K562 (cell line): ENCODE measurements around the gene MFSD6L. TPM values are rescaled to one million over a fixed set of nuclear protein-coding genes. Genes with fewer than 3 reads are reported as not detected.

Source experiments
- ATAC-seq: fragments of 200-7000 bp; cut with Tn5 transposase; 3 replicates; pipeline ENCODE4 v1.9.1; 2020; ENCODE audit warnings: moderate library complexity
- BruUV-seq: library from RNA; stranded (reverse); fragments of 400-500 nt; replicated peaks from 2 replicates; lab custom pipeline; 2021; lab: Mats Ljungman, UMichigan
- CTCF ChIA-PET: fragments of 300-600 bp; formaldehyde crosslinking; extraction: SDS; loops from one replicate; lab custom pipeline; 2021; ENCODE audit warnings: low intra/inter-chr PET ratio; lab: Yijun Ruan, JAX
- POLR2A ChIA-PET: fragments of 300-600, 350-650 bp; sonication (Branson Sonifier 250); formaldehyde crosslinking; extraction: SDS; loops from one replicate; lab custom pipeline; 2021; ENCODE audit warnings: antibody characterized with exemption, inconsistent platforms; lab: Yijun Ruan, JAX
- DNase-seq, 4 experiments: peaks; one replicate each; pipeline versions ENCODE4 v3.0.0 to v3.0.0-alpha.2; 2011 to 2018; ENCODE audit warnings: low spot score in 3 of 4, mixed read lengths in 3 of 4; ENCODE audit errors: extremely low read depth in 1 of 4
- FAIRE-seq: peaks from 2 replicates; lab custom pipeline; 2011; peaks lifted over from hg19 to GRCh38; lab: Jason Lieb, UNC
- H2AFZ ChIP-seq: 2 replicates; pipeline ENCODE4 v1.6.0; 2011; ENCODE audit warnings: low read depth, low read length, control low read depth, inconsistent platforms
- H3K27ac ChIP-seq: fragments of 200-600 bp; 3 replicates; pipeline ENCODE4 v1.8.0; 2011; ENCODE audit warnings: low read depth, mild to moderate bottlenecking, control low read depth, inconsistent platforms, low read length, moderate library complexity, mixed read lengths; ENCODE audit errors: extremely low read depth
- H3K27me3 ChIP-seq, 2 experiments: fragments of 300-600 bp in 1 of 2; 2 replicates in 1 of 2; 3 replicates in 1 of 2; pipeline versions ENCODE4 v1.6.0 to v1.8.0; 2011; ENCODE audit warnings: inconsistent platforms in 2 of 2, low read length in 2 of 2, mild to moderate bottlenecking in 1 of 2, mixed read lengths in 1 of 2, moderate library complexity in 1 of 2; ENCODE audit not compliant: control insufficient read depth in 2 of 2, insufficient read depth in 2 of 2
- H3K36me3 ChIP-seq: fragments of 300-600 bp; 3 replicates; pipeline ENCODE4 v1.8.0; 2011; ENCODE audit warnings: mild to moderate bottlenecking, low read length, inconsistent platforms; ENCODE audit not compliant: control insufficient read depth, insufficient read depth
- H3K4me1 ChIP-seq, 2 experiments: fragments of 200-600 bp in 1 of 2; replicated peaks in 1 of 2; 2 replicates in 1 of 2; 3 replicates in 1 of 2; pipeline versions ENCODE4 v1.5.1 to v1.8.0; 2011; ENCODE audit warnings: inconsistent platforms in 2 of 2, low read length in 2 of 2, mild to moderate bottlenecking in 1 of 2, mixed read lengths in 1 of 2, moderate library complexity in 1 of 2; ENCODE audit not compliant: control insufficient read depth in 2 of 2, insufficient read depth in 2 of 2
- H3K4me2 ChIP-seq: 2 replicates; pipeline ENCODE4 v1.6.1; 2011; ENCODE audit warnings: low read length, control low read depth, inconsistent platforms, mixed read lengths; ENCODE audit not compliant: insufficient read depth
- H3K4me3 ChIP-seq: fragments of 200-600 bp; sonication (generic), shearing (Covaris generic); 2 replicates; pipeline ENCODE4 v1.5.1; 2016; ENCODE audit warnings: control low read depth, inconsistent platforms
- H3K79me2 ChIP-seq: fragments of 200-600 bp; 3 replicates; pipeline ENCODE4 v1.8.0; 2011; ENCODE audit warnings: low read length, inconsistent platforms; ENCODE audit not compliant: control insufficient read depth, insufficient read depth
- H3K9ac ChIP-seq, 2 experiments: 2 replicates each; pipeline versions ENCODE4 v1.6.0 to v1.6.1; 2011; ENCODE audit warnings: low read depth in 2 of 2, low read length in 2 of 2, control low read depth in 1 of 2, inconsistent platforms in 1 of 2, mild to moderate bottlenecking in 1 of 2, mixed read lengths in 1 of 2; ENCODE audit not compliant: insufficient read depth in 1 of 2
- H3K9me1 ChIP-seq: one replicate; pipeline ENCODE4 v1.6.0; 2011; ENCODE audit warnings: inconsistent platforms, mild to moderate bottlenecking, low read length, moderate library complexity; ENCODE audit not compliant: control insufficient read depth, insufficient read depth
- H3K9me3 ChIP-seq: replicated peaks from 2 replicates; pipeline ENCODE4 v1.5.1; 2011; ENCODE audit warnings: low read depth, low read length, inconsistent platforms; ENCODE audit not compliant: control insufficient read depth, insufficient read depth
- H4K20me1 ChIP-seq: replicated peaks from 2 replicates; pipeline ENCODE4 v1.6.1; 2011; ENCODE audit warnings: low read length, inconsistent platforms, mixed read lengths; ENCODE audit not compliant: control insufficient read depth, insufficient read depth
- CBX8 ChIP-seq: fragments of 200-600 bp; sonication (generic); IDR thresholded peaks from 2 replicates; pipeline ENCODE4 v1.6.1; 2012; ENCODE audit warnings: borderline replicate concordance, mixed run types, low read depth, mild to moderate bottlenecking, moderate library complexity, mixed read lengths, low read length, control low read depth, inconsistent platforms; ENCODE audit not compliant: poor library complexity, severe bottlenecking; ENCODE audit errors: extremely low read depth
- ERF ChIP-seq: fragments of 450-650 bp; formaldehyde crosslinking; IDR thresholded peaks from 2 replicates; pipeline ENCODE4 v1.4.0; 2020; ENCODE audit warnings: mild to moderate bottlenecking, mixed read lengths
- HBP1 ChIP-seq: fragments of 450-650 bp; formaldehyde crosslinking; IDR thresholded peaks from 2 replicates; pipeline ENCODE4 v1.4.0; 2022; ENCODE audit warnings: missing genetic modification characterization
- SLC30A9 ChIP-seq: fragments of 250-450 bp; sonication (Bioruptor Pico); IDR thresholded peaks from 2 replicates; pipeline ENCODE4 v1.8.0; 2022; ENCODE audit warnings: mild to moderate bottlenecking, moderate library complexity
- SRSF1 ChIP-seq: fragments of 200-400 bp; formaldehyde crosslinking; IDR thresholded peaks from 2 replicates; pipeline ENCODE4 v1.6.1; 2017; ENCODE audit warnings: mild to moderate bottlenecking, low read depth, low read length, moderate library complexity
- WGBS: fragments of 100-300 bp; shearing (Covaris generic); methylation state at CpG from one replicate; pipeline ENCODE4 v1.1.6; 2016; ENCODE audit warnings: low coverage, mixed read lengths; ENCODE audit not compliant: insufficient coverage; ENCODE audit errors: missing lambda C conversion rate; 5-methylcytosine and 5-hydroxymethylcytosine counted together
- in situ Hi-C: fragments of 300-500 bp; cut with MboI; formaldehyde crosslinking; loops from 4 replicates; pipeline ENCODE4 v1.15.0; 2018; ENCODE audit warnings: inconsistent platforms, mixed read lengths
- intact Hi-C: fragments of 100-400 bp; cut with micrococcal nuclease; formaldehyde crosslinking; loops from 2 replicates; pipeline ENCODE4 v1.14.2; 2022
- polyA plus RNA-seq, 8 experiments: library from polyadenylated mRNA; depleted of rRNA in 4 of 8; stranded (reverse) in 5 of 8; unstranded in 3 of 8; fragments of >200 nt; fragmentation: Nextera tagmentation in 2 of 8; fragmentation: Illumina TruSeq in 1 of 8; extraction: Ambion mirVana in 2 of 8; extraction: Trizol in 1 of 8; gene quantifications; 2 replicates each; pipeline versions ENCODE4 v1.2.1 to v1.2.3, GENCODE V29; 2011 to 2014; ENCODE audit warnings: inconsistent platforms in 1 of 8, missing spikeins in 1 of 8
- total RNA-seq, 7 experiments: library from RNA; depleted of rRNA in 6 of 7; stranded (reverse); fragments of >200 nt in 6 of 7; fragmentation: Illumina TruSeq in 2 of 7; extraction: Trizol in 2 of 7; gene quantifications; 2 replicates each; pipeline versions ENCODE4 v1.2.1 to v1.2.3, GENCODE V29; 2011 to 2021; ENCODE audit warnings: low replicate concordance in 1 of 7

The MFSD6L gene
- total and polyA plus RNA-seq, 9 of the 15 experiments (the other 6 are each of a cell fraction or from before 2014, with no cell fraction given): not detected

- no TSS peak for BruUV-seq
- Histone ChIP-seq H3K4me2 (no peak overlapping the region), H3K27me3 (peaks cover 11 to 12% of the 10 kb centered on the region in 2 experiments; a peak in 4 of 5 replicates), H3K36me3 (no peaks in the 10 kb centered on the region), H2AFZ (no peak overlapping the region), H3K9me3 (no peaks in the 10 kb centered on the region), H4K20me1 (no peaks in the 10 kb centered on the region), H3K4me3 (no peak overlapping the region), H3K27ac (no peak overlapping the region), H3K79me2 (no peaks in the 10 kb centered on the region), H3K9me1 (no peaks in the 10 kb centered on the region), H3K4me1 (no peaks in the 10 kb centered on the region), H3K9ac (no peak overlapping the region)
- FAIRE-seq: no peak
- TF ChIP-seq HBP1 (CRISPR knock-in tag) (no peak), CBX8 (no peak), SLC30A9 (CRISPR knock-in tag) (no peak), SRSF1 (no peak), ERF (CRISPR knock-in tag) (no peak)
- WGBS: 0% methylated on average over 2 of the region's 2 CpGs
- in situ Hi-C loops (loop anchor here (25.0 kb wide), 1 partner anchor 727 kb away; no protein-coding TSS in a partner anchor), intact Hi-C loops (no loop called here)
- POLR2A ChIA-PET: no interaction called here
- no peak for ATAC-seq
- no peak for DNase-seq
- CTCF ChIA-PET: no interaction called here
These were observed 10.2 kb downstream of the MFSD6L start for GRCh38 chr17:8788998-8789397.
